GM19238 (cell line): ENCODE results near the gene COPZ1.

Experiments
- DNase-seq: peaks from one replicate; pipeline ENCODE4 v3.0.0; 2011; ENCODE audit warnings: low spot score; ENCODE audit not compliant: insufficient read length

COPZ1 gene

DNA sequence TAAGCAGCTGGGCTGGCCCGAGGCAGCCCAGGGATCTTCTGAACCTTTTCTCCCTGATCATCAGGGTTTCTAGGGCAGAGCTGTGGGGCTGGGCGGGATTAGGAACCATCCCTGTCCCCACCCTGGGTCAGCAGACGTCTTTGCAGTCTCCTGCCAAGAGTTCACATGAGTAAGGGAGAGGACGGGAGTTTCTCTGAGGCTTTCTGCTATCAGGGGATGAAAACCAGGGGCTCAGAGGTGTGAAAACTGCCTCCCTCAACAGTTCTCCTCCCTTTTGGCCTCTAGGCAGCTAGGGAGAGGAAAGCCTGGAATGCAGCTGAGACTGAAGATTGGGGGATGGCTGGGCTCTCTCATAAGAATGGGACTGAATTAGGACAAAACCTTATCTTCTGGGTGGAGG is 51.7 kb downstream of the COPZ1 start:
- DNase-seq, result no peak

DNA sequence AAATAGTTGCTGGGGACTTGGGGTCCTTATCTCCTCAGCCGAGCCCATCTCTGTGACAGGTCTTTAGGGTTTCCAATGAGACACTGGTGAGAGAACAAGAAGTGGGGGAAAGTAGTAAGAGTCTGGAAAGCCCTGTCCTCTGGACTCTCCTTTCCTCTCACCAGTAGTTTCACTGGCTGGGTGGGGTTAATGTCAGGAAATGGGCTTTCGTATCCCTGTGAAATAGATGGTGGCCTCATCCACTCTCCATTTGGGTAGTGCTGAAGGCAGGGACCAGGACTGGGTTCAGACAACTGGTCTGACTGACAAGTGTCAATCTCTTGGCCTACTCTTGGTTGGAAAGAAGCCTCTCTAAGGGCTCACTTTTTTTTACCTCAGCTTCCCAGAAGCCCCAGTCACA is 52.1 kb downstream of the COPZ1 start:
- no peak for DNase-seq

DNA sequence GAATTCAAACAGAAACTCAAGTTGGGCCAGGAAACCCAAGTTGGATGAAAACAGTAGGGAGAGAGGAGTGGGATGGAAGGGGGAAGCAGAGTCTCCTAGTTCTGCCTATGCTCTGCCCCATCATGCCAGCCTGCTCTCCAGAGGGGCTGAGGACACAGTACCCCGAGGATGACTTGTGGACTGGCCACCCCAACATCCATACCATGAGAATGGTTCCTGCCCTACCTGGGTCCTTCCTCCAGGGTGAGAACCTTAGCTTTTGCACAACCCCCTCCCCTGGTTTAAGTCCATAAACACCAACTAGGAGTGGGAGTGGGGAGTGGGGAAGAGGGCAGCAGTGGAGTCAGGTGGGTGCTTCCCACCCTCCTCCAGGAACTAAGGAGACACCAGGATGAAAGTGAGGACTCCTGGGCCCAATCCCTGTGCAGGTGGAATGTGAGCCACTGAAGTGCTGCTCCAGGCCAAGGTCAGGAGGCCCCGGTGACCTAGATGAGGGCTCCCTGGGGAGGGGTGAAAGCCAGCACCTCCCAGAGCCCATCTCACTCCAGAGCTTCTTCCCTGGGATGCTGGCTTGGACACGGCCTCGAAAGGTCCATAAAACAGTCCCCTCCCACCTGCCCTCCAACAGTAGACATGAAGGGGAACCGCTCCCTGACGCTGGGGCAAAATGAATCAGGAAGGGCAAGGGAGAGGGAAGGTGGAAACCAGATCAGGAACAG is 53.0 kb downstream of the COPZ1 start:
- no peak for DNase-seq

DNA sequence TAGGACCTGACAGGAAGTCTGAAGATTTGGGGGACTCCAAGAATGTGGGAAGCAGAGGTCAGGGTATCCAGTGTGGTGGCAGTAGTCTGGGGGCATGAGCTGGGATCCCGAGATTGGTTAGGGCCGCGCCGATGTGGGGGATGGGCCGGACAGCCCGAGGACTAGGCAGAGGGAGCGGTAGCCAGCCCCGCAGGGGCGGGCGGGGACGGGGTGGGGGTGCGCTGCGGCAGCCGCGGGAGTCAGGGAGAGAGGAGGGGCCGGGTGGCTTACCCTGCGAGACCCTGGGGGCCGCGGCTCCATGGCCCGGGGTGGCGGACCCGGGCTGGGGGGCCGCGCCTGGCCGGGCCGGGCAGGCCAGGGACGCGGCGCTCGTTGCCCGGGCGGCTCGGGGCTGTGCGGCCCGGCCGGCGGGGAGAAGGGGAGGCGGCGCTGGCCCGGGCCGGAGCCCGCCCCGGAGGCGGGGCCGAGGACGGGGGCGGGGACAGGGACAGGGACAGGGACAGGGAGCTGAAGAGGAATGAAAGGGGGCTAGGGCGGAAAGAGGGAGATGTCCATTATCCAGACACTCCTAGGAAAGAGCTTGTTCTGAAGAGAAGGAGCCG is 54.0 kb downstream of the COPZ1 start:
- DNase-seq, result no peak

DNA sequence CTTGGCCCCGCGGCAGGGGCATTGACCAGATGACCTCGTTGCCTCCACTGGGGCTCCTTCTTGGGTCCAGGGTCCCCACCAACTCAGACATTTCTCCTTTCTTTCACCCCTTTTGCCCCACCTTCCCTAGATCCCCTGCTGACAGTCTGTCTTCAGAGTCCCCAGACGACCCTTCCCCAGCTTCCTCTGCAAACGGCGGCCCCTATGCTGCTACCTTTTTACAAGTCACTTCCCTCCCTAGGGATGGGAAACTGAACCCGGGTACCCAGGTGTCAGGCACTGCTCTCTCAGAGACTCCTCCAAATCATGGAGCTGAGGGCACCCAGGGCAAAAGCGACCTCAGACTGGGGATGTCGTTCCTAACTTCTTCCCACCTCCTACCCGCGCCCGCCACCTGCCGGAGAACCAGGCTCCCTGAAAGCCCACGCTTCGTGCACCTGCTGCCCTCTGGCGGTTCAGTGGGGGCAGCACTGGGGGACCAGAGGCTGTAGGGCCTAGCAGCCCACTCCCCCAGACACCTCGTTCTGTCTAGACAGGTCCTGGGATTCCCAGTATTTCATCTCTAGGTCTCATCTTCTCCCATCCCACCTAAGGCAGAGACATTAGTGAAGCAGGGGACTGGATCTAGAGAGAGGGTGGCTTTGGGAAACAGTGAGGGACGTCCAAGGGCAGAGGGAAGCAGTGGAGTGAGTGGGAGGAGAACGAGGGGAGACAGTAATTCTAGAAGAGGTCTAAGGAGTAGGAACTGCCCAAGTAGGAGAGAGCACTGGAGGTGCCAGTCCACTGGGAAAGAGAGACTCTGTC is 54.7 kb downstream of the COPZ1 start:
- DNase-seq, result peak; percentile 95

DNA sequence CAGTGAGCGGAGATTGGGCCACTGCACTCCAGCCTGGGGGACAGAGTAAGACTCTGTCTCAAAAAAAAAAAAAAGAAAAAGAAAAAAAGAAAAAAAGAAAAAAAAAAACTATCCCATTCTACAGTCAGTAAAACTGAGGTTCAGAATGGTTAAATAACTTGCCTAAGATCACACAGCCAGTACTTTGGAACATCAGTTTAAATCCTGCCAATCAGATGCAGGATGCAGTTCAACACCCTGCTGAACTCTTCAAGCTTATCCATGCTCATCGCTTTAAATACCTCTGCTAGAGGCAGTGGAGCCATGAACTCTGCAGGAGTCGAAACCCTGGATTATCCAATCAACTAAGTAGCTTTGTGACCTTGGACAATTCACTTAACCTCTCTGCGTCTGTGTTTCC is 56.2 kb downstream of the COPZ1 start:
- DNase-seq, result no peak

DNA sequence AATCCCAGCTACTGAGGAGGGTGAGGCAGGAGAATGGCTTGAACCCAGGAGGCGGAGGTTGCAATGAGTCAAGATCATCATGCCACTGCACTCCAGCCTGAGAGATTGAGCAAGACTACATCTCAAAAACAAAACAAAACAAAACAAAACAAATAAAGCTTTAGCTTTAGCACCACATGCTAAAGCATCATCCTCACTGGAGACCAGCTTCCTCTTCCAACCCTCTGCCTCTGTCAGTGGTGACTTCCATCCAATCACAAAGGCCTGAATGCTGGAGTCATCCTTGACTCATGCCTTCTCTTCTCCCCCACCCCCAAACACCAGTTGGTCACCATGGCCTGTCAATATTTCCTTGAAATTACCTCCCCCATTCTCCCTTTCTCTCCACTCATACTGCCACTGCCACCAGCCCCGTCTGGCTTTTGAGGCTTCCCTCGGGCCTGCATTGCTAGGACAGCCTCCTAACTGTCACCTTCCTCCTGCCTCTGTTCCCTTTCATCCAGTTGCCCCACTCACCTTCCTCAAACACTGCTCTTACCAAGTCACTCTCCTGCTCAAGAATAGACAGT is 58.2 kb downstream of the COPZ1 start:
- no peak for DNase-seq

DNA sequence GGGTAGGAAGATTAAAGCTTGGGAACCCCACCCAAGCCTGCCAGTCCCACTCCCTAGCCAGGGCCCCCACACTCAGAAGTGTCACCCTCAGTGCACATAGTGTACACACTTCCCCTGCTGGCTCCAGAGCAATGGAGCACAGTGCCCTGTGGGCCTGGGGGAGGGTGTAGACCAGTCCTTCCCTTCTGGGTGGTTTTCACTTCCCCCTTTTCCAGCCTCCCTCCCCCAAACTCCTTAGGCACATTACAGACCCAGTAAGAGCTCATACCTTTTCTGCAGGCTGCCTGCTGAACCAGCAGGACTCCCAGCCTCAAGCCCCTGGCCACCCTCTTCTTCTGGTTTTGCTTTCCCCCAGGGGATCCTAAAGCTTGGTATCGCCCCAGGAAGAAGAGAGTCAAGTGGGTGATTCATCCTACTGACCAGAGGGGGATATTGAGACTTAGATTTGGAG is 59.7 kb downstream of the COPZ1 start, which contains the start of gene ZNF385A:
TSS of gene ZNF385A (minus strand) at position 143 of the 451 bp plus-strand sequence. CDS start 219 bp downstream, outside the sequence.
- DNase-seq, result peak; percentile 40

DNA sequence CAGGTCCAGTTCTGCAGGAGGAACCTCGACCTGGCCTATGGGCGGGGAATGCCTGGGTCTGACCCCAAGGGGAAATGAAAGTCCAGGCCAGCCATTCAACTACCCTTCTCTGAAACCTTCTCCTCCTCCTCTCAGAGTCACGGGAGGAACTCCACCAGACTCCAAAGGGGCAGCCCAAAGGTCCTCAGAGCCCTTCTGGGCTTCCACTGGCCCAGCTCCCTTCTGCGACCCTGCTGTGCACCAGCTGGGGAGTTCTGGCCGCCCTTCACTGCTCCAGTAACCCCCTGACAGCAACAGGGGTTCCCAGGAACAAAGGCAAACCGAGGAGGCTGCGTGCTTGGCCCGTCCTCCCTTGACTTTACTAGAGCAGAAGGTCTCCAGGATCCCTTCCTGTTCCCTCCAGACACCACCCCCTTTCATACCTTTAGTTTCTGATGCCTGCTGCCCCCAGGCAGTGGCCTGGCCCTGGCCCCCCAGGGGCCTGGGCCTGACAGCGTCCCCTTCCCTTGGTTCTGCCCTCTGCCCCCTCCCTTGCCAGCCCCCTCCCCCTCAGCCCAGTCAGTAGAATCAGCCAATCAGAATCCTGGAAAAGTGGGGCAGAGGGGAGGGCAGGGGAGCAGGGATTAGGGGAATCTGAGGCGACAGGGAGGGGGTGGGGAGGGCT is 60.5 kb downstream of the COPZ1 start:
- peak; percentile 50 for DNase-seq

DNA sequence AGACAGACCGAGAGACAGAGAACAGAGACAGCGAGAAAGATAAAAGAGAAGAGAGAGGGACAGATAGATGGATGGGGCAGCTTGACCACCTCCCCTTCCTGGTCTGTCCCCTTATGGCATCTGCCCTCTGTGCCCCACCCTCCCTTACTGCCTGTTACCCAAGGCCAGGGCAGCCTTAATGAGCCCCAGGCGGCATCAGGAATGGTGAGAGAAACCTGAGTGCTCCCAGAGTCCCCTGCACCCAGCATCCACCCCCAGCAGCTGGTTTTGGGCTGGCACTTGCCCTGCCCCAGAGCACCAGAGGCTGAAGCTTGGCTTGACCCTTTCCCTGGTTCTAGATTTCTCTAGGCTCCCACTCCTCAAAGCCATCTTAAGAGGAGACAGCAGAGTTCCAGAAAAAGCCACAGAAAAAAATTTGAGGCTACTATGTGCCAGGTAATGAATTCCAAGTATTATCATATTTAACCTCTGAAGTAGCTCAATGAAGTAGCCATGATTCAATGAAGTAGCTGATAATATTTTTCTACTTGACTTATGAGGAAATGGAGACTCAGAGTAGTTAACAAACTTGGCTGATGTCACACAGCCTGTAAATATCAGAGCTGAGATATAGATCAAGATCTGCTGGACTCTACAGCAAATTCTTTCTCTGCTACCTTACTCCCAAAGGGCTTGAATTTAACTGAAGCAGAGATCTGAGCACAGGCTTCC is 61.6 kb downstream of the COPZ1 start:
- DNase-seq, result no peak

DNA sequence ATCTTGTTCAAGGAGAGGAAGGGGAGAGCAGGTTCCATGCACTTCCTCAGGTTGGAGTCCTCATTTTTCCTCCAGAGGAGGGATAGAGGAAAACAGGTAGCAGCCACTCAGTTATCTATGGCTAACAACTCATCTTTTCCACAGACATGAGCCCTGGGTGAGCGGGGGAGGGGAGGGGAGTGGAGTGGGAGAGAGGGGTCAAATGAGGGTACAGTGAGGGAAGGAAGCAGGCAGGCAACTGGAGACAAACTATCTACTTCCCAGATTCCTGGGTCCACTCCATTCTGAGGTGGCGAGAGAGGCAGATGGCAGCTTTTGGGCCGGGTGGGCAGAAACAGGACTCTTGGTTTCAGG is 62.2 kb downstream of the COPZ1 start:
- no peak for DNase-seq

DNA sequence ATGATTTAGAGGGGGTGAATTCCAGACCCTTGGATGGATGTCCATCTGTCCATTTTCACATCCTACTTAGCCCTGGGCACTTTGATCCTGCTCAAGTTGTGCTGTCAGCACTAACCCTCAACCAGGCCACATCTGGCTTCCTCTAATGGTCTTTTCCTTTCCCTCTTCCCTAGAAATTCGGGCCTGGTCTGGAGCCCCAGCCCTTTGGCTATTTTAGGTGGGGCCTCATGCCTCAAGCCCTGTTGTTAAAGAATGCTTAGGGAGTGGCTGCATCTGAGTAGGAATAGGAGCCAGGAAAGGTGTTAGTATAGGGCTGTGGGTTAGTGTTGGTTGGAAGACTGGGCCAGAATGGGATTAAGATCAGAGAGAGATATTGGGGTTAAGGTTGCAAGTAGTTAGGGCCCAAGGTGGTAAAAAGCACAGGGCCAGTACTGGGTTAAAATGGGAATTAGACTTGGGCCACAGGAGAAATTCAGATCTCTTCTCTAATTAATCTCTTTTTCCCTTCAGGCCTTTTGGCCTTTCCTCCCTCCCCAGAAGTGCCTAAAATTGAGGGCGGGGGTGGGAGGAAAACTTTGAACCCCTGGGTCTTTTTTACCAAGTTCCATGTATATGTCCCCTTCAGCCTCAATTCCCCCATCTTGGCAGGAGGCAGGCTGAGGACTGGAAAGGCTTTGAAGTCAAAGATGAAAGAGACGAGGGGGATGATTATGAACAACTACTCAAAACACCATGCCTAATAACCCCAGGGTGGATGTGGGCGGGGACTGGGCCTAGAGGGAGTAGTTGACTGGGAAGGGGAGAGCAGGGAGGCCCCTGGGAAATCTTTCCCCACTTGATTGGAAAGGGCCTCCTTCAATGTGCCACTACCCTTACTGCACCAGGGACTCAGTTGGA is 63.6 kb downstream of the COPZ1 start:
- DNase-seq, result no peak

DNA sequence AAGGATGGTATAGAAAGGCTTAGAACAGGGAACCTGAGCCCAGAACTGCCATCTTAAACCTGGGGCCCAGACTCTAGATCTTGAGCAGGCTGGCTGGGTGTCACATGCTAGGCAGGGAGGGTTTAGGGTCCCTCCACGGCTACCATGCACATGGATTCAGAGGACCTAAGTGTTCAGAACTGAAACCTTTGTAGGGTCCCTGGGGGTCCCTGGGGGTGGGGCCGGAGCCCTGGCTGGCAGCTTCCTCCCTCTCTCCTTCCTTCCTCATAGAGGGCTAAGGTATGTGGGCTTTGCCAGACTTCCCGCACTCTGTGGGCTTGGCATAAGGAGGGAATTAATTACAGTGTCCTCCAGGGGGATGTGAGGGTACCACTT is 64.2 kb downstream of the COPZ1 start:
- no peak for DNase-seq

DNA sequence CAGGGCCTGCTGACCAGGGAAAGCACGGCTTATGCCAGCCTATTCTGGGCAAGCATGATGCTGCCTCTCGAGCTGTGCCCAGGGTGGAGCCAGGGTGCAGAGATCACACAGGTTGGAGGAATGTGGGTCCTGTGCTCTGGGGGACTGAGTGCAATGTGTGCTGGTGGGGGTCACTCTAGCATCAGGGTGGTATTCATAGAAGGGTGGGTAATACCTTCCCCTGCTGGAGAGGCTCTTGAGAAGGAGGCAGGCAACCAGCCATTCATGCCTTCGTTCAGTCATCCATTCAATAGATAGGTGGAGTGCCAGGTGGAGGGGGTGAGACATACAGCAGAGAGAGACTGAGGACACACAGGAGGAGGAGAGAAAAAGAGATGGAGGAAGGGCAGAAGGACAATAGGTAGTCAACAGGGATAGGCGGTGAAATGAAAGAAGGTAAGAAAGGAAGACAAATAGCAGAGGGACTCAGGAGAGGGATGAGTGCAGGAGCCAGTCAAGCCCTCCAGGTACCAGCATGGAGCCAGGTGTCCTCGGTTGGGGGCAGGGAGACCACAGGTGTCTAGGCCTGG is 64.8 kb downstream of the COPZ1 start:
- DNase-seq, result no peak

DNA sequence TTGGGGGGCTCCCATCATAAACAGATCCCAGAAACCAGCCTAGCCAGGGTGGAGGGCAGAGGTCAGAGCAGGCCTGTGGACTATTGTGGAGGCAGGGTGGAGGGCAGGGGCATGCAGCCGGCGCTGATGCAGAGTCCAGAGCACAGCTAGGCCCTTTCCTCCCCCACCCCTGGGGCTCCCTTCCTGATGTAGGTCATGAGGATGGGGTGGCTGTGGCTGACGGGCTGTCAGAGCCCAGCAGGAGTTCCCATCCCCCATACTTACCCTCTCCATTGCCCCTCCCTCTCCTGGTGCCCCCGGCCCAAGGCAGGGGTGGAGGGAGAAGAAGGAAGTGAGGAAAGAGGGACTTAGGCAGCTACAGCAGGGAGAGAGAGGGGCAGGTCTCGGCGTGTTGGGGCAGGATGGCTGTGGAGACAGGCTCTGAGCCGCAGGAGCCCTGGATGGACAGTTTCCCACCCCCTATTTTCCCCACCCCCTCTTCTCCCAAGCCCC is 65.3 kb downstream of the COPZ1 start:
- DNase-seq, result no peak

DNA sequence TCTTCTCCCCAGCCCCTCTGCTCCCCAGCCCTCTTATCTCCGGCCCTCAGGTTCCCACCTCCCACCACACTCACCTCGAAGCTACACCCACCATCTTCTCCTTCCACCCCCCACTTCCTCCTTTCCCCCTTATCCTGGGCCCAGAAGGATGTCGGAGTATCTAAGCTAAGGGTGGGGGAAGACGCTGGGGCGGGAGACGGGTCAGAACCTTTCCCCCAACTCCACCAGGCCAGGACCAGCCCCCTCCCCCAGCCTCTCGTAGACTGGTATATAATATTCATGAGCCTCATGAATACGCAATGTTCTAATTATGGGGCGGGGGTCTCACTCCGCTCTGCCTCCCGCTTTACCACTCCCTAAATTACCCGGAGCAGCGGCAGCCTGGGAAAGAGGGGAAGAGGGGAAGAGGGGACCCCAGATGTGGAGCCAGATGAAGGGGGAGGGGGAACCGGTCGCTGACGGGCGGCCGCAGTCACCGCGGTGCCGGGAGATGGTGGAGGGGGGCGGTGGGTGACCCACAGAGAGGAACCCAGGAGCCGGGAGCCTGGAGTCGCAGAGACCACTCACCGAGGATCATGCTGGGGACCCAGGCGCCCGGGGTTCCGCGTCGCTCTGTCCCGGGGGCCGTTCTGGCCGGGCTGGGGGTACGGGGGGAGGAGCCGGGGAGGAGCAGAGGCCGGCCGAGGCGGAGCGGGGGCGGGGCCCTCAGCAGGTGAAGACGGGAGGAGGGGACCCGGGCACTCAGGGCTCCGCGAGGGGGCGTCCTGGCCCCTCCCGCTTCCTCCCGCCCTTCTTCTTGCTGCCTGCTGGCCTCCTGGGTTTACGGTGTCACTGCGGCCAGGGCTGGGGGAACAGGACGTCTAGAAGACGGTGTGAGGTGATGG is 66.0 kb downstream of the COPZ1 start:
- DNase-seq, result peak; percentile 85

DNA sequence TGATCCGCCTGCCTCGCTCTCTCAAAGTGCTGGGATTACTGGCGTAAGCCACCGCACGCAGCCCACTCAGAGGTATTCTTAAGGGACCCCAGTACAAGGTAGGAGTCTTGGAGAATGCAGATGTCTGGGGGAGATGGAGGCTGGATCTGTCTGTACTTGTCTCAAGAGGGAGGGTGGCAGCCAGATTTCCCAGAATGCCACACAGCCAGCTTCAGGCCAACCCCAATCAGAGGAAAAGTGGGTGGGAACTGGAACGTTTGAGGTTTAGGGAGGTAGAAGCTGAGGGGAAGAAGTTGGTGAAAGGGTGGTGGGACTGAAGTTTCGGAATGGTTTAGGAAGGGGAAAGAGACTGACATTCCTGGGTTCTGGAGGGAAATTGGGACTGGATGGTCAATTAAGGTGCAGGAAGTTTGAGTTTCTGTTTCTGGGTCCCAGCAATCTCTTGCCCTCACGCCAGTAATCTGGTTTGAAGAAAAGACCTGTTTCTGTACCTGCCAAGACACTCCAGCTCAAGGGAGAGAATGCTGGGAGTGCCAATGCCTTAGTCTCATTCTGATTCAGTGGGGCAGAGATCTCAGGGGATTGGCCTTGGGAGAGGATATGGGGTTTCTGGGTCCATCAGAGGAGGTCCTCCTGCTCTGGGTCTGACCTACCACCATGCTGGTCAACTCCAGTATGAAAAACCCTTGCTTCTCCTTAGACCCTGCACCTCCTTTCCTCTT is 67.7 kb downstream of the COPZ1 start:
- no peak for DNase-seq

DNA sequence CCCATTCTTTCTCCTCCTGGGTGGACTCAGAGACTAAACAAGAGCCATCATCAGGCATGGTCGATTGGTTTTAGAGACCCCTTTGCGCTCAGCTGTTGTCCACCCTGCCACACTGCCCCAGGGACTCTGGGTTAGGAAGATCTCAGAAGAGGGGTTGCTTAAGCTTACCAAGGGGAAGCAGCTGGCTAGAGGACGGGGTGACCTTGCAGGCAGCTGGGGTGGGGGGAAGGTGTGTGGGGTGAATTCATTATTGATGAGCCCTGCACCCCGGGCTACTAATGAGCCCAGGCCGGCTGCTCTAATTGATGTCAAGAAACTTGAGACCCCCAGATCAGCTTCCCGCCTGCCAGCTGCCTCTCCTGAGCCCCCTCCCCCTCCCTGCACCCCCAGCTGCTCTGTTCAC is 68.3 kb downstream of the COPZ1 start:
- DNase-seq, result no peak
